NCI-H82 (cell line): Measurements from ENCODE around the gene CHKB.
"Not testable (repeated sequence)": the region's sequence is repeated elsewhere in the genome, so short reads cannot be mapped to it uniquely, and the experiment has no call there.

Experiments used
- DNase-seq: peaks from one replicate; lab custom pipeline; 2025; lab: John Stamatoyannopoulos, UW

The CHKB gene

DNA sequence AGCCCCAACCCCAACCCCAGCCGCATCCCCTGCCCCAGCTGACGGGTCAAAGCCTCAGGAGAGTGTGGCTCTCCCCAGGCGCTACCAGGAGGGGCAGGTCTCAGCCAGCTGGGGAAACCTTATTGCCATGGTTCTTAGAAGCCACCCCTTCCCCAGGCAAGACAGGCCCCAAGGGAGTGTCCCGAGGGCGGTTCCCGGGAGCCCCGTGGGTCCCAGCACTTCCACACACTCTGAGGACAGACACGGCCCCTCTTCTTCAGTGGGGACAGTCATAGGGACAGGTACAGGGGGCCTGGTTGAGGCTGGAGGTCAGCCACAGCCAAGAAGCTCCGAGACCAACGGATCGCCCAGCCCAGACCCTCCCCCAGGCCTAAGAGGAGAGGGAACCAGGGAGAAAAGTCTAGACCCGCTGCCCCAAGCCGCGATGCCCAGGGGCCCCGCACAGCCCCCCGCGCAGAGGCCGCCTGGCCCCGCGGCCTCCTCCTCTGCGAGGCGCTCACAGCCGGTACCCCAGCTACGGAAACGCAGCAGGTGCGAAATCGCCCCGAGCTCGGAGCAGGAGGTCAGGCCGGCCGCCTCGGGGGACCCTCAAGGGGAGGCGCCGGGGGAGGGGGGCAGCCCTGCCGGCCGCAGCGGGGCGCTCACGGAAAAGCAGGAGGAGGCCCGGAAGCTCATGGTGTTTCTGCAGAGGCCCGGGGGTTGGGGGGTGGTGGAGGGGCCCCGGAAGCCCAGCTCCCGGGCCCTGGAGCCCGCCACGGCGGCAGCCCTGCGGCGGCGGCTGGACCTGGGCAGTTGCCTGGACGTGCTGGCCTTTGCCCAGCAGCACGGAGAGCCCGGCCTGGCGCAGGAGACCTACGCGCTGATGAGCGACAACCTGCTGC, 34.4 kb downstream of the CHKB start:
- DNase-seq: no peak

DNA sequence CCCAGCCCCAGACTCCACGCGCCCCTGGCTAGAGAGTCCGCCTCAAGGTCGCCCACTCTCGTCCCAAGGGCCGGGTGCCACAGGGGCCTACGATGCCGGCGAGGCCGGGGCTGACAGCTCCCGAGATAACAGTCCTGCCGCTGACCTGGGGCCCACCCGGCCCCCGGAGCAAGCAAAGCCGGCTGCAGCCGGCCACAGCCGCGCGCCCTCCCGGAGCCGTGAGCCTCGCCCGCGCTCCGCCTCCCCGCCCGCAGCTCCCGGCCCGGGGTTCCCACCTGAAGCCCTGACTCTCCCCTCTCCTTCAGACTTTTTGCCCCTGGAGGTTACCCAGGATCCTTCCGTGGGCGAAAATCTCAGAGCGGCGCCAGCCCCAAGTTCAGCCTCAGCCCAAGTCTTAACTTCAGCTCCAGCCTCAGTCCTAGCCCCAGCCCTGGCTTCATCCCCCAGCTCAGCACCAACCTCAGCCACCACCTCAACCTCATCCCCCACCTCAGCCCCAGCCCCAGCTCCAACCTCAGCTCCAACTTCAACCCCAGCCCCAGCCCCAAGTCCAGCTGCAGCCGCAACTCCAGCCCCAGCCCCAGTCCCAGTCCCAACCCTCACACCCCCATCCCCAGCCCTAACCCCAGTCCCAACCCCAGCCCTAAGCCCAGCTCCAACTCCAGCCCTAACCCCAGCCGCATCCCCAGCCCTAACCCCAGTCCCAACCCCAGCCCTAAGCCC, 35.2 kb downstream of the CHKB start:
- DNase-seq: no peak

DNA sequence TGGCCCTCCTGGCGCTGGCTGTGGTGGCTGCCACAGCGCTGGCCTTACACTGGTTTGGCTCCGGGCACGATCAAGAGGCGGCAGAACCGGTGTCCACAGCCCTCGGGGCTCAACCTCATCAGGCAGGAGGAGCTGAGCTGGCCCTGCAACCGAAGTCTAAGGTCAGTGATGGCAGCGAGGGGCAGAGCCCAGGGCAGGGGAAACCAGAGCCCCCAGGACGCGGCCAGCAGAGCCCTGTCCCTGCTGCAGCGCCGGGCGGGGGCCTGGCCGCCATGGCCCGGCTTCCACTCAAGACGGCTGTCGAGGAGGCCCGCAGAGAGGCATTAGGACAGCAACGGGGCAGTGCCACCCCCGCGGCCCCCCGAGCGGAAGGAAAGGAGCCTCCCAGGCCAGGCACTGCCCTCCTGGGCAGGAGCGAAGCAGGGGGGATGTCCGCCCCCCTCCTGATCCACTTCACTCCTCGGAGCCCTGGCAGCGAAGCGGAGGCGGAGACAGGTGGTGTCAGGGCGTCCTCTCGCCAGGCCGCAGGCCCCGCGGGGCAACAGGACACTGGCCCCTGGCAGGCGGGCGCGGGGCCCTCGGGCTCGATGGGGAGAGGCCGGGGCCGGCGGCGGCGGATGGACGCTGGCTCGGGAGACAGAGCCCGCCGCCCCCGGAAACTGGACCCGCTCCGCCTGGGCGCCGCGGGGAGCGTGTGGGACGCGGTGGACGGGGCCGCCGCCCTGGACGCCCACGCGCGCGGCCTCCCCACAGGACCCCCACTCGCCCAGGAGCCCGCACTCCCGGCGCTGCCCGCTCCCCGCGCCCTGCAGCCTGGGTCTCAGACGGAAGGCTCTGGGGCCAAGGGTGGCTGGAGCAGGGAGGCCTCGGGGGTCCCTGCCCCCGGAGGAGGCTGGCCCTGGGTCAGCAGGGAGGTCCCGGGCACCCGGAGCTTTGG, 36.1 kb downstream of the CHKB start:
- DNase-seq: no peak

DNA sequence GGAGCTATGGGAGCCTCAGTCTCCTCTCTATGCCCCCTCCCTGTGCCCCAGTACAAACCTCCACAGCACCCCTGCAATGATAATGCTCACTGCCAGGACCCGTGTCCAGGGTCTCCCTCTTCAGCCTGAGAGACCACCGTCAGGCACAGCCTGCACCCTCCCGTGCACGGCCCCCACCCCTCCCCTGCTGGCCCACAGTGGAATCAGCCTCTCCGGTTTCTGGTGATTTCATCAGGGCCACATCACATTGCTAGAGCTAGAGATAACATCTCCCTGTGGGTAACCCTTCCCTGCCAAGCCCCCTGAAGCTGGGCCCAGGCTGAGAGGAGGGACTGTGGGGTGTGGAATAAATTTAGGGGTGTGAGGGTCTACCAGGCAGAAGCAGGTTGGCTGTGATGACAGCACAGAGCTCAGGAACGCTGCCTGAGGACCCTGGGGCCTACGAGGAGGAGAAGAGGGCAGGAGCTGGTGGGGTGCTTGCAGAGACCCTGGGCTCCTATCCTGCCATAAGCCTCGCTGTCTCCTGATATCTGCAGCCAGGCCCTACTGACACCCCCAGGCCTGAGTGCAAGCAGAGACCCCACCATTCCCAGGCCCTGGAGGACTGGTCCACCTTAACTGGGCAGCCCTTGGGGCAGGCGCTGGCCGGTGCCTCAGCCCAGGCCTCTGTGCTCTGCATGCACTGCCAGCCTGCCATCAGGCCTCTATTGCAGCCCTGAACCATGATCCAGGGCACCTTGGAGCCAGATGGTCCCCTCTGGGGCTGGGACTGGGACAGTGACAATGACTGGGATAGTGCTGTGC, 36.9 kb downstream of the CHKB start, which contains the start of gene KLHDC7B:
Gene KLHDC7B, plus strand, starts transcription at position 378 of the 804 bp plus-strand sequence. Its CDS starts 345 bp downstream, at position 723.
- DNase-seq: no peak

DNA sequence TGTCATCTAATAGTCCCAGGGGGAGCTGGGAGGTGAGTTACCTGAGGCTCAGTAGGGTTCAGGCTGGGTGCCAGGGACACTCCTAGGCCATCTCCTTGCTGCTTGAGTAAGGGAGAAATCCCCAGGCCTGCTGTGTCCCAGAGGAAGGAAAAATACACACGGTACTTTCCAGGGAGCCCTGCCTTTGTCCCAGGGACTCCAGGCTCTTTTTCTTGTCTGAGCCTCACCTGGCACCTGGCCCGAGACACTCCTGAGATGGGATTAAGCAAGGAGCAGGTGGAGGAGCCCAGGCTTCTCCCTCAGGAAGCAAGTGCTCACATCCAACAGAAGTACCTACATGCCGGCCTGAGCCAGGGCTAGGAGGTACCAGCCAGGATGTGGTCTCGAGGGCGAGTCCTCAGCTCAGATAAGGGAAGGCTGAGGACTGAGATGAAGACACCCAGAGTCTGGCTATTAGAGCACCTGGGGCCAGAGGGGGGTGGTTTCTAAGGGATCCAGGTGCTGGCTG, 37.8 kb downstream of the CHKB start:
- no peak for DNase-seq

DNA sequence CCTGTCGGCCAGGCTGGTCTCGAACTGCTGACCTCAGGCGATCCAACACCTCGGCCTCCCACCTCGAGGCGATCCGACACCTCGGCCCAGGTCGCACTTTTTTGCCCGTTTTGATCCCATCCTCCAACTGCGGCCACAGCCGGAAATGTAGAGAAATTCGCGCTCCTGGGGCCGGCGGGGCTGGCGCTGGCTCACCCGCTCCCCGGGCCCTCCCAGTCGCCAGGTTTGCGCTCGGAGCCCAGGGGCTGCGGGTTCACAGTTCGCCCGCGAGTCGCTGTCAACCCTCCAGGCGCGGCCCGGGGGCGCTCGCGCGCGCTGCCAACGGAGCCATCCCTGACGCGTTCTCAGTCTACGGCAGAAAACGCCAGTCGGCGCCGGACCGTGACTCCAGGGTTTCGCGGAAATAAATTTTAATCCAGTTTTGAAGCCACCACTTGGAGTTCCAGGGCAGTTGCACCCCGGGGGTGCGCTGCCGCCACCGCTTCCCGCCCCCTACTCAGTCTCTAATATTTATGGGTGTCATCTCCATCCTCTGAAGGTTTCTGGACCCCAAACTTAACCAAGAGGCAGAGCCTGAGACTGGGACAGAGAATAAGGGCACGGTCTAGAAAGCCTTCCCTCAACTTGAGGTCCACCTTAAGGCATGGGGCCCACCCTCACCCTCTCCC, 38.4 kb downstream of the CHKB start:
- peak; percentile 66 for DNase-seq

DNA sequence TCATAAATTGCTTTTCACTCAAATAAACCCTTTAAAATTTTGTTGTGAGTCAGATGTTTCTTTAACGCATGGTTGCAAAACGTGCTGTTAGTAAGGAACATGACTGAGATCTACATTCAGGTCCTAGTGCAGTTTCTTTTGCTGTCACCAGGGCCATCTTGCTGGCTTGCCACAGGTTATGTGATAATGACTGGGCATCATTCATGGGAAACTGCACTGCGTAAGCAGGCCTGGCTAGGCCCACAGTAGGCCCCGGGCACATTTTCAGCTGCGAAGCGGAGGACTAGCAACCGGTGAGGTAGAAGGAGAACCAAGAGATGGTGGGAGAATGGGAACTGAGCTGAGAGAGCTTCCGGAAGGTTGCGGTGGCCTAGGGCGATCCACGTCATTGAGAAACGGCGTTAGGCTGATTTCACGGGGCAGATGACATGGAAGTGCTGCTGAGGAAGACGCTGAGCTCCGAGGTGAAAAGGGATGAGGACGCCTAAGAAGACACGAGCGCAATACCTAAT, 40.2 kb downstream of the CHKB start:
- DNase-seq: no peak

DNA sequence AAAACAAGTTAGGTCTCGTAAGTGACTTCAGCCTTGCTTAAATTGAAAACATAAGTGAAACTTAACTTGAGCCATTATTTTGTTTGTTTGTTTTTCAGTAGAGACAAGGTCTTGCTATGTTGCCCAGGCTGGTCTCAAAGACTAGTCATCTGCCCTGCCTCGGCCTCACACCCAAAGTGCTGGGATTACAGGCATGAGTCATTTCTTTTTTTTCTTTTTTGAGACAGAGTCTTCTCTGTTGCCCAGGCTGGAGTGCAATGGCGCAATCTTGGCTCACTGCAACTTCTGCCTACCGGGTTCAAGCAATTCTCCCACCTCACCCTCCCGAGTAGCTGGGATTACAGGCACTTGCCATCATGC, 41.0 kb downstream of the CHKB start:
- DNase-seq: not testable (repeated sequence)

DNA sequence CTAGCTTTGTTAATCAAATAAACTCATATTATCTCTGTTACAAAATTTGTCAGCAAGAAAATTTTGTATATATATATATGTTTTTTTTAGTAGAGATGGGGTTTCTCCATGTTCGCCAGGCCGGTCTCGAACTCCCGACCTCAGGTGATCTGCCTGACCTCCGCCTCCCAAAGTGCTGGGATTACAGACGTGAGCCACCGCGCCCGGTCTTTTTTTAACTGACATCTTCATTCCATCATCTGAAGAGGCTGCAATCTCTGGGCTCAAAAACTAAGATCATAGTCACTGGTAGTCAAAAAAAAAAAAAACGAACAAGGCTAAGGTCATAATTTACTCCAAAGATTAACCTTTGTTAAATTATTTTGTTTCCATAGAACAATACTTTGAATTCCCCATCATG, 42.3 kb downstream of the CHKB start:
- DNase-seq: no peak

DNA sequence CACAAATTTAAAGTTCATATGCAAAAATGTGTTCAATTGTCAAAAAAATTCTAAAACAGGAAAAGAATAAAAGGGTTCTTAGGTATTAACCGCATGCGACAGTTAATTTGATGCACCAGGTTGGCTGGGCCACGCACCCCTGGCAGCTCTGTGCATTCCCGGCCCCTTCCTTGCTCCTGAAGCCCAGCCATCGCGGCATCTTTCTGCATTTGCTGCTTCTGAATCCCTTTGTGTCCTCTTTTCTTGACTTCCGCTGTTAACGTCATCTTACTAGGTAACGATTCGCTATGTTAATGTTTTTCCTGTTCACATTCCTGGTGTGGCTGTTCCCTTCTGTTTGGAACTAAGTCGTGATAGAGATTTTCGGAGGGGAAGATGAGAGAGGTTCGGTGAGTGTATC, 44.9 kb downstream of the CHKB start:
- no peak for DNase-seq

DNA sequence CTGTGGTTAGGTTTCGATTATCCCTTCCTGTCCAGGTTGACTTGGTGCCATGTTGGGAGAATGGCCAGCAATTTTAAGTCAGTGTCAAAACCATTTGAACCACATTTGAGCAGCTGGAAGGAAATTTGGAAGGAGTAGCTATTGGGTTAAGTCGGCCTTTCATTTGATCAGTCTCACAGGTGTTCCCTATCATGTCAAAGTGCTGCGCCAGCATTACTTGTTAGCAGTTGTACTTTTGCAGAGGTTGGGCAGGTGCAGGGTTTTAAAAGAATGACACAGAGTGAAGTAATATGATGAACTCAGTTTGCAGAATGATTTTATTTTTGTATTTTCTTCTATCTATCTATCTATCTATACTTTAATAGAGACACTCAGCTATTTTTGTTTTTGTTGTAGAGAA, 46.4 kb downstream of the CHKB start:
- no peak for DNase-seq

DNA sequence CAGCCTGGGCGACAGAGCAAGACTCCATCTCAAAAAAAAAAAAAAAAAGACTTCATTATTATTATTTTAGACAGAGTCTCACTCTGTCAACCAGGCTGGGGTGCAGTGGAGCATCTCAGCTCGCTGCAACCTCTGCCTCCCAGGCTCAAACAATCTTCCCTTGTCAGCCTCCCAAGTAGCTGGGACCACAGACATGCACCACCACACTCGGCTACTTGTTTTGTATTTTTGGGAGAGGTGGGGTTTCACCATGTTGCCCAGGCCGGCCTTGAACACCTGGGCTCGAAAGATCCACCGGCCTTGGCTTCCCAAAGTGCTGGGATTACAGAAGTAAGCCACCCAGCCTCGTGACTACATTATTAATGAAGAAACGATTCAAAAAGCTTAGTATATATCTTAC, 47.5 kb downstream of the CHKB start:
- no peak for DNase-seq

DNA sequence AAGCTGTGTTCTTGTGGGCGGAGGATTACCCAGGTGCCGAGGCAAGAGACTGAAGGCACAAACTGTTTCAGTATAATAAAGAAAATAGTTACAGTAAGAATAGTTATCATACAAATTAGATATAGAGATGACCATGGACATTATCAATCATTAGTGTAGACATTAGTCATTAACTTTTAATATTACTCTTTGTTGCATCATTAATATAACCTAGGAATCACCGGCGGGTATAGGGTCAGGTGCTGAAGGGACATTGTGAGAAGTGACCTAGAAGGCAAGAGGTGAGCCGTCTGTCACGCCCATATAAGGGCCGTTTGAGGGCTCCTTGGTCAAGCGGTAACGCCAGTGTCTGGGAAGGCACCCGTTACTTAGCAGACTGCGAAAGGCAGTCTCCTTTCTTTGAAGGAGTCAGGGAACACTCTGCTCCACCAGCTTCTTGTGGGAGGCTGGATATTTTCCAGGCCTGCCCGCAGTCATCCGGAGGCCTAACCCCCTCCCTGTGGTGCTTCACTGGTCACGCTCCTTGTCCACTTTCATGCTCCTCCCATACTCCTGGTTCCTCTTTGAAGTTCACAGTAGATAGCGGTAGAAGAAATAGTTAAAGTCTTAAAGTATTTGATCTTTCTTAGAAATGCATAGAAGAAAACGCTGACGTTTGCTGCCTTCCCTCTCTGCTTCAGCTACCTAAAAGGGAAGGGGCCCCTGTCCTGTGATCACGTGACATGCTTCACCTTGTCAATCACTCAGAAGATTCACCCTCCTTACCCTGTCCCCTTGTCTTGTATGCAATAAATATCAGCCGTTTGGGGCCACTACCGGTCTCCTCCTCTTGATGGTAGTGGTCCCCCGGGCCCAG, 48.6 kb downstream of the CHKB start:
- not testable (repeated sequence) for DNase-seq

DNA sequence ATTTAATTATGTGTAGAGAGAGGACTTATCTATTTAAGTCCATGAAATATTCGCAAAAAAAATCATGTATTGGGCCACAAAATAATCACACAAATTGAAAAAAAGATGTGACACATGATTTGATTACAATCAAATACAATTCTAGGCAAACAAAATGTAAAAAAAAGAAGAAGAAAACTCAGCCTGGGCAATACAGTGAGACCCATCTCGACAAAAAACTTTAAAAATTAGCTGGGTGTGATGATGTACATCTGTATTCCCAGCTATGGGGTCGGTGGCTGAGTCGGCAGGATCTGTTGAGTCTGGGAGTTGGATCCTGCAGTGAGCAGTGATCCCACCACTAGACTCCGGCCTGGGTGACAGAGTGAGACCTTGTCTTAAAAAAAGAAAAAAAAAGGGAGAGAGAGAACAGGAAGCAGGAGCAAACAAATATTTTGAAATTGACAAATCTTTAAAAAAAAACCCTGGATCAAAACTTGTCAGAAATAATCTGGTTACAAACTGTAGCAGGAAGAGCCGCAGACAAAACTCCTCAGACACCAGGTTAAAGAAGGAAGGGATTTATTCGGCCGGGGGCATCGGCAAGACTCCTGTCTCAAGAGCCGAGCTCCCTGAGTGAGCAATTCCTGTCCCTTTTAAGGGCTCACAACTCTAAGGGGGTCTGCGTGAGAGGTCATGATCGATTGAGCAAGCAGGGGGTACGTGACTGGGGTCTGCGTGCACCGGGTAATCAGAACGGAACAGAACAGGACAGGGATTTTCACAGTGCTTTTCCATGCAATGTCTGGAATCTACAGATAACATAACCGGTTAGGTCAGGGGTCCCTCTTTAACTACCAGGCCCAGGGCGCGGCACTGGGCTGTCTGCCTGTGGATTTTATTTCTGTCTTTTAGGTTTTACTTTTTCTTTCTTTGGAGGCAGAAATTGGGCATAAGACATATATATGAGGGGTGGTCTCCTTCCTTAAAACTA, 49.5 kb downstream of the CHKB start:
- no peak for DNase-seq

DNA sequence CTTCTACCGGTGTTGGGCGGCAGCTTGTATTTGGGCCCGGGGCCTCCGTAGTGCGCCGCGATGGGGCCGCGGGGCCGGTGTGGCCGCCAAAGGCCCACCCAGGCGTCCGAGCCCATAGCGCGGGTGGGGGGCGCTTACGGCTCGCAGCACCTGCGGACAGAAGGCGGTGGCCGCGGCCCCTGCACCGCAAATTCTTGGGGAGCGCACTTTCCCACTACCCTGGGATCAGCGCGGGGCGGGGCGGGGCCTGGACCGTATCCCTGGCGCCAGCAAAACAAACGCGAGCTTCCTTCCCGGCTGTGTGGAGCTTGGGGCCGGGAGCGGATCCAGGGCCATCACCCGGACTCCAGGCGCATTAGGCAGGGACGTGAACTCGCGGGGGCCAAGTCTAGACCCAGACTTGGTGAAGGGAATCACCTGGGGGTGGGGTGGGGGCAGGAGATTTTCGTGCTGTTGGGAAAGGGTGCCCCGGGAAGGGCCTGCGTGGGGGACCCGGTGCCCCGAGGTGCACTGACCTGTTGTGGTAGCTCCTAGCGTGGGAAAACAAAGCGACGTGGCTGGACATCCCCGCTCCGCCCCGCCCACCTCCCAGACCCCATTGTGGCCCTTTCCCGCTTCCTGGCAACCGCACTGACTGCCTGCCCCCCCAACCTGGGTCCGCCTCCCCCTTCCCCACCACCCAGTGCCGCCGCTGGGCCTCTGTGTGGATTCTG, 50.5 kb downstream of the CHKB start:
- DNase-seq: no peak

DNA sequence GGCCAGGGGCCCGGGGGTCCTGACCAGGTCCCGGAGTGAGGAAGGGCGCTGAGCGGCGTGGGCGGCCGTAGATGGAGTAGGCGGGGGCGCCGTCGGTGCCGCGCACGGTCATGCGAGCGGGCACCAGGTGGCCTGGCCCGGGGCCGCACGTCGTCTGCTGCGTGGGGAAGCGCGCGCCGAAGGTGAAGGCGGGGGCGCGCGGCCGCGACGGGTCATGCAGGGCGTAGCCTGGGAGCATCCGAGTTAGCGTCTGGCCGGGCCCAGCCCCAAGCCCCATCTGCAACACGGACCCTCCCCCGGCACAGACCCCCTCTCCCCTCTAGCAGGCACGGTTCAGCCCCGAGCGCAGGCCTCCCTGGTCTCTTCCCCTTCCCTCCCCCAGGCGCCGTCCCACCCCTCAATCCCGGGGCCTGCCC, 51.1 kb downstream of the CHKB start:
- no peak for DNase-seq

DNA sequence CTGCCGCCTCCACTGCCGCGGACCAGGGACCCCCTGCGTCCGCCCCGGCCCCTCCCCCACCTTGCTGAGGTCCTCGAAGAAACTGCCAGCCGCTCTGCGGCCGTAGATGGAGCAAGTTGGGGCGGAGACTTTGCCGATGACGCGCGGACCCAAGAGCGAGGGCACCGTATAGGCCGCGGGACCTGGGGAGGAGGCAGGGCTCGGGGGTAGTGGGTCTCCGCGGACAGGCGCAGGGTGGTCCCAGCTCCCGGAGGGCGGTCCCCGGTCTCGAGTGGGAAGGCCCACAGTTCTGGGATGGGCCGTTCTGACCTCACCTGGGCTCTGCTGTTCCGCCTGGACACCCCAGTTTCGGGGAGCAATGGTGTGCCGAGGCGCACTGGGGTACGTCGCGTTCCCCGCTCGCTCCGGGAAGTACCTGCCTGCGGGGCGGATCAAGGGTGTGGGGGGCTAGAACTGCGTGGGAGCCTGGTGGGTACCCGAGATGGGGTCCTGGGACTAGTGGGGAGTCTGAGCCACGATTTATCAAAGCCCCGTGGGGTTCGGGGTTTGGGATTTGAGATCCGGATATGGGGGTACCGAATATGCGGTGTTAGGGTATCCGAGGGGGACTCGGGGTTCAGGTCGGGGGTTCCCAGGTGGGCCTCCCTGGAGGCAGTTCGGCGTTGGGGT, 51.6 kb downstream of the CHKB start:
- DNase-seq: peak; percentile 57
